ENCODE measurements around the gene PCDHGC4.

DNA sequence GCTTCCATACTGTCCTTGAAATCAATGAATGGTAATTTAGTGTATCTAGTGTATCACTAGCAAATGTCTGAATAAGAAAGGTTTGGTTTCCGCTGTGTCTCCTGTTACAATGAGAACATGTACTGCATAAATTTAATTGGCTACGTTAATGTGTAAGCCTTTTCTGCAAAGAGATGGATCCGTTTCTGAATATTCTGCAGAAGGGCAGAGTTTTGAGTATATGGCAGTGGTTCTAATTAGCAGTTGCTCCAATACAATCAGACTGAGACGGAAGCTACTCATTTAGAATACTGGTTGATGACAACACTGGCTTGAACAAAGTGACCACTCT is 555 bp upstream of the PCDHGC4 start:
- TF ChIP-seq EP300 (IDR thresholded peaks at IDR 0.05; ENCODE audit: low read depth) (no peak), POLR2AphosphoS5 (IDR thresholded peaks at IDR 0.05) (no peak)
- TF ChIP-seq, protein P1, sequence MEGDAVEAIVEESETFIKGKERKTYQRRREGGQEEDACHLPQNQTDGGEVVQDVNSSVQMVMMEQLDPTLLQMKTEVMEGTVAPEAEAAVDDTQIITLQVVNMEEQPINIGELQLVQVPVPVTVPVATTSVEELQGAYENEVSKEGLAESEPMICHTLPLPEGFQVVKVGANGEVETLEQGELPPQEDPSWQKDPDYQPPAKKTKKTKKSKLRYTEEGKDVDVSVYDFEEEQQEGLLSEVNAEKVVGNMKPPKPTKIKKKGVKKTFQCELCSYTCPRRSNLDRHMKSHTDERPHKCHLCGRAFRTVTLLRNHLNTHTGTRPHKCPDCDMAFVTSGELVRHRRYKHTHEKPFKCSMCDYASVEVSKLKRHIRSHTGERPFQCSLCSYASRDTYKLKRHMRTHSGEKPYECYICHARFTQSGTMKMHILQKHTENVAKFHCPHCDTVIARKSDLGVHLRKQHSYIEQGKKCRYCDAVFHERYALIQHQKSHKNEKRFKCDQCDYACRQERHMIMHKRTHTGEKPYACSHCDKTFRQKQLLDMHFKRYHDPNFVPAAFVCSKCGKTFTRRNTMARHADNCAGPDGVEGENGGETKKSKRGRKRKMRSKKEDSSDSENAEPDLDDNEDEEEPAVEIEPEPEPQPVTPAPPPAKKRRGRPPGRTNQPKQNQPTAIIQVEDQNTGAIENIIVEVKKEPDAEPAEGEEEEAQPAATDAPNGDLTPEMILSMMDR (IDR thresholded peaks at IDR 0.05): no peak

All from transverse colon (tissue), 4 donors.